Measurements from ENCODE around the gene ADAMTSL4. TPM values are rescaled to one million over a fixed set of nuclear protein-coding genes. Genes with fewer than 3 reads are reported as not detected.
A peak's percentile ranks its signal among the peaks of the same experiment; 100 is the strongest.
"Not testable (repeated sequence)": the region's sequence is repeated elsewhere in the genome, so short reads cannot be mapped to it uniquely, and the experiment has no call there.

ADAMTSL4 gene
- total RNA-seq, 4 donors from 2014 or later = 27.1 to 66.5 (median 36.3) TPM

DNA sequence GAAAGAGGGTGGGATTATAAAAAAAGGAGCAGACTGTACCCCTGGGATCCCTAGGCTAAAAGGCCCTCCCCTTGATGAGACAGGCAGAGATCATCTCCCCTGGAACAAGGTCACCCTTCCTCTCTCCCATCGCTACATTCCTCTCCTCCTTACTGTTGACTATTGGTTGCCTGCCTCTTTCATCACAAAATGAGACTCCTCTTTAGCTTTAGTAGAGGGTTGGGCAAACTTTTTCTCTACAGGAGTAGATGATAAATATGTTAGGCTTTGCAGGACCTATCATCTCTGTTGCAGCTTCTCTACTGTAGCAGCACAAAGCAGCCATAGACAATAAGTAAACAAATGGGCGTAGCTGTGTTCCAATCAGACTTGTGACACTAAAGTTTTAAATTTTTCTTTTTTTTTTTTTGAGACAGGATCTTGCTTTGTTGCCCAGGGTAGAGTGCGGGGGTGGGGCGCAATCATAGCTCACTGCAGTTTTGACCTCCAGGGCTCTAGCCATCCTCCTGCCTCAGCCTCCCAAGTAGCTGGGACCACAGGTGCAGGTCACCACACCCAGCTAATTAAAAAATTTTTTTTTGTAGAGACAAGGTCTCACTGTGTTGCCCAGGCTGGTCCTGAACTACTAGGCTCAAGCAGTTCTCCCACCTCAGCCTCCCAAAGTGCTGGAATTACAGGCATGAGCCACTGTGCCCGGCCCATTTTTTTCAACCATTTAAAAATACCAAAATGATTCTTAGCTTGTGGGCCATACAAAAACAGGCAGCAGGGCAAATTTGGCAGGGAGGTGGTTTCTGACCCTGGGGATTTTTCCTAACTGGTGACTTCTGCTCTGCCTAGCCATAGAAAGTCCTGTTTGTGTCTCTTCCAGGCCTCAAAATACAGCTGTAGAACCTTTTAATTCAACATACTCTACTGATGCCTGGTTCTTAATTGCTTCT, 15.1 kb downstream of the ADAMTSL4 start:
- no peaks in the 10 kb centered on the region for H3K36me3 ChIP-seq
- TF ChIP-seq, protein P1, sequence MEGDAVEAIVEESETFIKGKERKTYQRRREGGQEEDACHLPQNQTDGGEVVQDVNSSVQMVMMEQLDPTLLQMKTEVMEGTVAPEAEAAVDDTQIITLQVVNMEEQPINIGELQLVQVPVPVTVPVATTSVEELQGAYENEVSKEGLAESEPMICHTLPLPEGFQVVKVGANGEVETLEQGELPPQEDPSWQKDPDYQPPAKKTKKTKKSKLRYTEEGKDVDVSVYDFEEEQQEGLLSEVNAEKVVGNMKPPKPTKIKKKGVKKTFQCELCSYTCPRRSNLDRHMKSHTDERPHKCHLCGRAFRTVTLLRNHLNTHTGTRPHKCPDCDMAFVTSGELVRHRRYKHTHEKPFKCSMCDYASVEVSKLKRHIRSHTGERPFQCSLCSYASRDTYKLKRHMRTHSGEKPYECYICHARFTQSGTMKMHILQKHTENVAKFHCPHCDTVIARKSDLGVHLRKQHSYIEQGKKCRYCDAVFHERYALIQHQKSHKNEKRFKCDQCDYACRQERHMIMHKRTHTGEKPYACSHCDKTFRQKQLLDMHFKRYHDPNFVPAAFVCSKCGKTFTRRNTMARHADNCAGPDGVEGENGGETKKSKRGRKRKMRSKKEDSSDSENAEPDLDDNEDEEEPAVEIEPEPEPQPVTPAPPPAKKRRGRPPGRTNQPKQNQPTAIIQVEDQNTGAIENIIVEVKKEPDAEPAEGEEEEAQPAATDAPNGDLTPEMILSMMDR (IDR thresholded peaks at IDR 0.05) = no peak
- no peak for TF ChIP-seq EP300 (IDR thresholded peaks at IDR 0.05)
- no peak for ATAC-seq
- 70 to 73% methylated on average over 5 of the region's 5 CpGs for WGBS, 2 donors (ENCODE audit: low coverage in 1 of 2)
- H3K27ac ChIP-seq = peak overlapping the region; percentile 97 to 100 (median 100)
- H3K27me3 ChIP-seq = no peaks in the 10 kb centered on the region
- peaks cover 56 to 85% (median 76%) of the 10 kb centered on the region in 3 donors for H3K4me1 ChIP-seq
- no peaks in the 10 kb centered on the region for H3K9me3 ChIP-seq
- H3K4me3 ChIP-seq = peak overlapping the region in 1 of 2 donors; percentile 9

DNA sequence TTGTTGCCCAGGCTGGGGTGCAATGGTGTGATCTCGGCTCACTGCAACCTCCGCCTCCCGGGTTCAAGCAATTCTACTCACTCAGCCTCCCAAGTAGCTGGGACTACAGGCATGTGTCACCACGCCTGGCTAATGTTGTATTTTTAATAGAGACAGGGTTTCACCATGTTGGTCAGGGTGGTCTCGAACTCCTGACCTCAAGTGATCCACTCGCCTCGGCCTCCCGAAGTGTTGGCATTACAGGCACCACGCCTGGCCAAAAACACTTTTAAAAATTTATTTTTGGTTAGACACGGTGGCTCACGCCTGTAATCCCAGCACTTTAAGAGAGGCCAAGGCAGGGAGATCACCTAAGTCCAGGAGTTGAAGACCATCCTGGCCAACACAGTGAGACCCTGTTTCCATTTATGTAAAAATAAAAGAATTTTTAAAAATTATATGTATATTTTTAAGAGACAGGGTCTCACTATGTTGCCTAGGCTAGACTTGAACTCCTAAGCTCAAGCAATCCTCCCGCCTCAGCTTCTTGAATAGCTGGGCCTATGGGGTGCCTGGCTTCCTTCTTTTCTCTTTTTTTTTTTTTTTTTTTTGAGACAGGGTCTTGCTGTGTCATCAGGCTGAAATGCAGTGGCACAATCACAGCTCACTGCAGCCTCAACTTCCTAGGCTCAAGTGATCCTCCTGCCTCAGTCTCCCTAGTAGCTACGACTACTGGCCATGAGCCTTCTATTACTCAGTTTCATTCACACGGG, 16.2 kb downstream of the ADAMTSL4 start:
- H3K27me3 ChIP-seq, H3K9me3 ChIP-seq, ATAC-seq, H3K4me3 ChIP-seq, H3K36me3 ChIP-seq: not testable (repeated sequence)
- Histone ChIP-seq H3K4me1 (peaks cover 65 to 85% (median 77%) of the 10 kb centered on the region in 3 donors), H3K27ac (peak overlapping the region; percentile 97 to 100 (median 100))
- 70 to 75% methylated on average over 7 to 14 of the region's 14 CpGs for WGBS, 2 donors (ENCODE audit: low coverage in 1 of 2)

DNA sequence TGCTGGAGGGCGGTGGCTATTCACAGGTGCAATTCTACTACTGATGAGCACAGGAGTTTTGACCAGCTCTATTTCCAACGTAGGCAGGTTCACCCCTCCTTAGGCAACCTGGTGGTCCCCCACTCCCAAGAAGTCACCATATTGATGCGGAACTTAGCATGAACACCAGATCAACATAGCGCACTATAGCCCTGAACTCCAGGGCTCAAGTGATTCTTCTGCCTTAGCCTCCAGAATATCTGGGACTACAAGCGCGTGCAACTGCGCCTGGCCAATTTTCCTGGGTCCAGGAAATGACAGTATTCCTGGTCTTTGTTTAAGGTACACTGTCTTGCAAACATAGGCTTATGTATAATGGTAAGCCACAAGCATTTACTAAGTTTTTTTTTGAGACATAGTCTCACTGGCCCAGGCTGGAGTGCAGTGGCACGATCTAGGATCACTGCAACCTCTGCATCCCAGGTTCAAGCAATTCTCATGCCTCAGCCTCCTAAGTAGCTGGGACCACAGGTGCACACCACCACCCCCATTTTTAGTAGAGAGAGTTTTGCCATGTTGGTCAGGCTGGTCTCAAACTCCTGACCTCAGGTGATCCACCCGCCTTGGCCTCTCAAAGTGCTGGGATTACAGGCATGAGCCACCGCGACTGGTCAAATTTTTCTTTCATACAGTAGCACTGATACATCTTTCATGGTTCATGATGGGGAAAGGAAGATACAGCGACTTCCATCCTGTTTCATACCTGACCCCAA, 17.6 kb downstream of the ADAMTSL4 start:
- Histone ChIP-seq H3K9me3 (no peaks in the 10 kb centered on the region), H3K27ac (peak overlapping the region; percentile 95 to 100 (median 98)), H3K36me3 (peaks cover 0 to 12% of the 10 kb centered on the region in 2 donors), H3K4me1 (peaks cover 70 to 95% (median 86%) of the 10 kb centered on the region in 3 donors), H3K27me3 (no peaks in the 10 kb centered on the region), H3K4me3 (peak overlapping the region in 1 of 2 donors; percentile 50)
- 54 to 67% methylated on average over 5 to 9 of the region's 12 CpGs for WGBS, 2 donors (ENCODE audit: low coverage in 1 of 2)
- TF ChIP-seq, protein P1 (IDR thresholded peaks at IDR 0.05) = no peak
- TF ChIP-seq EP300 (IDR thresholded peaks at IDR 0.05) (no peak), POLR2AphosphoS5 (IDR thresholded peaks at IDR 0.05) (no peak), POLR2A (IDR thresholded peaks at IDR 0.05) (no peak)
- ATAC-seq = no peak

DNA sequence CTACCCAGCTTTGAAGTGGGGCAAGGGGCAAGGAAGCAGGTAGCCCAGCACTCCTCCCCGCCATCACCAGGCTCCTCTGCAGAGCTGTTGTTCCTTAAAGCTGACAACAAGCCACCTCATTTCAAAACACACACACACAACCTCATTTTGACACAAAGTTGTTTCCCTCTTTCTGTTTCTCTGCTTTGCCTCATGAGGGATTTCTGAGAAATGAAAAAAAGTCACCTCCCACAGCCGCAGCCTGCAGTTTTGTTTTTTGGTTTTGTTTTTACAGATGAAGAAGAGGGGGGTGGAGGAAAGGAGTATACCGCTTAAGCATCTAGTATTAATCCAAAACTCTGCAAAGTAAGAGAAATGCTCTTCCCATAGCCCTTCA, 18.1 kb downstream of the ADAMTSL4 start:
- peak overlapping the region; percentile 95 to 100 (median 98) for H3K27ac ChIP-seq
- no peak for TF ChIP-seq EP300 (IDR thresholded peaks at IDR 0.05)
- no peak for TF ChIP-seq POLR2A (IDR thresholded peaks at IDR 0.05)
- peak; percentile 57 for TF ChIP-seq POLR2AphosphoS5 (IDR thresholded peaks at IDR 0.05)
- TF ChIP-seq, protein P1 (IDR thresholded peaks at IDR 0.05) = peak in 1 of 4 experiments; percentile 4
- H3K36me3 ChIP-seq = peaks cover 0 to 18% of the 10 kb centered on the region in 2 donors
- H3K4me1 ChIP-seq = peaks cover 73 to 97% (median 89%) of the 10 kb centered on the region in 3 donors
- ATAC-seq = no peak
- H3K27me3 ChIP-seq = no peaks in the 10 kb centered on the region
- H3K9me3 ChIP-seq = no peaks in the 10 kb centered on the region
- 0 to 25% methylated on average over 2 of the region's 3 CpGs for WGBS, 2 donors (ENCODE audit: low coverage in 1 of 2)
- peak overlapping the region; percentile 50 to 65 for H3K4me3 ChIP-seq
